ENCODE measurements around the gene PIP4K2A.
"Not testable (repeated sequence)": the region's sequence is repeated elsewhere in the genome, so short reads cannot be mapped to it uniquely, and the experiment has no call there.

The PIP4K2A gene

DNA sequence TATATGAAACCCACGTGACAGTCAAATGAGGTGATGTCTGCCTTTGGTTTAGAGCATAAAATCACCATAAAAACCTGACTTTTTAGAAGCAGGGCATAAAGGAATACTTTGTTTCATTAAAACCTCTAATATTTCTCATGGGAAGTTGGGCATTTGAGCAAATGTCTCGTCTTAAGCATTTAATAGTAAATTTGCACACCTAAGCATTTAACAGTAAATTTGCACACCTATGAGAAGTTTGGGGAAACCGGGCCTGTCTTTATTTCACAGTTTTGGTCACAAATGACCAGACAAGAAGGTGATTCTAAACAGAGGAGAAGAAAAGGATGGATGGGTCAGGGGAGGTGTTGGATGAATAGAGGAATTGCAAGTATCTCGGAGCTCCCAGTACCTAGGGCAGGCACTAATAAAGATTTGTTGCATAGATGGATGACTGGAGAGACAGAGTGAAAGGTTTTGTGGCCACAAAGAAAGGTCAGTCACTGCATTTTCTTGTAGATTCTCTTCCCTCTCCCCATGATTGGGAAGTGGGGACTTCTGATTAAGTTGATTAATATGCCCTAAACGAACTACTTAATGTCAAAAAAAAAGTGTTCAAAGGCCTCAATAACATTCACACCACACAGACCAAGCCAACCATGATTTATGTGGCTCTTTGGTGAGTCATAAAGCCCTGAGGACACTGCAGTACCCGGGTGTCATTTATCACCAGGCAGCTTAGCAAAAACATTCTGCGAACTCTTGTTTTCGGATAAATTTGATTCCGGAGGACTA, 210.9 kb downstream of the PIP4K2A start:
- H3K9me3 Mint-ChIP-seq, result no peaks in the 10 kb centered on the region
- peaks cover 12% of the 10 kb centered on the region for H3K4me1 Mint-ChIP-seq
- no peaks in the 10 kb centered on the region for H3K27me3 Mint-ChIP-seq
- peaks cover 1% of the 10 kb centered on the region for H3K36me3 Mint-ChIP-seq
- no peak for ATAC-seq (ENCODE audit: low read depth)
- H3K4me3 Mint-ChIP-seq, result no peak overlapping the region
- no peak overlapping the region for H3K27ac Mint-ChIP-seq
- no peak for DNase-seq (ENCODE audit: low spot score in 2 of 2)

DNA sequence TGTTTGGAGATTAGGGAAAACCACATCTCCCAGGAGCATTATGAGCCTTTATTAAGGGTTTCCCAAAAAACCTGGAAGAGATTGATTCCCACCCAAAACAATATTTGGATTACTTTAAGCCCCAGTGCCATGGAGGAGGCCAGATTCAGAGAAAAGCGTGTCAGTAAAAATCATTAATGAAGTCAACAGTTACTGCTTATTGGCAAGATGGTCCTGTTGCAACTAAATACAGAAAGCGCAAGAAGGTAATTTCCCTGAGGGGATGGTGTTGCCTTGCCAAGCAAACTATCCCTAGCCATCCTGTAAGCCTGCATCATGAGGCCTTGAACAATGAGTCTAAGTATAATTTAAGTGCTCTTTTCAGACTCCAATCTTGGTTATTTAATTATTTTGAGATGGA, 212.5 kb downstream of the PIP4K2A start:
- H3K36me3 Mint-ChIP-seq, result no peaks in the 10 kb centered on the region
- no peak overlapping the region for H3K4me3 Mint-ChIP-seq
- peaks cover 3% of the 10 kb centered on the region for H3K27me3 Mint-ChIP-seq
- no peaks in the 10 kb centered on the region for H3K9me3 Mint-ChIP-seq
- no peak overlapping the region for H3K27ac Mint-ChIP-seq
- DNase-seq (ENCODE audit: low spot score in 2 of 2) (no peak), ATAC-seq (ENCODE audit: low read depth) (no peak)
- H3K4me1 Mint-ChIP-seq, result peaks cover 10% of the 10 kb centered on the region

DNA sequence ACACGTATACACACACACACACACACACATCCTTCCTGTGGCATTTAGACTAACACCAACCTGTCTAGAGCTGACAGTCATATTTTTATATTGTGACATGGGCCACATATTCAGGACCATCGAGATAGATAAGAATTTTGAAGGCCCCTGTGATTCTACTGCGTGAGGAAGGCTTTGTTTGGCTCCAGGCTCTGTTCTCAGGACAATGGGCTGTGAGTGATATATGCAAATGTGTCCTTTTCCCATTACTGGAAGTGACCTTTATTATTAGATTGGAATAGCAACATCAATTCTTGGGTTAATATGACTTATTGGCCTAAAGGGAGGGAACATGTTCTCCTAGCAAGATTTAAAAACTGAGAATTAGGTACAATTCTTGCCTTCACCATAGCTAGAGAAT, 213.0 kb downstream of the PIP4K2A start:
- Mint-ChIP-seq H3K9me3 (no peaks in the 10 kb centered on the region), H3K27ac (no peak overlapping the region), H3K4me3 (no peak overlapping the region), H3K36me3 (no peaks in the 10 kb centered on the region), H3K4me1 (peaks cover 9% of the 10 kb centered on the region), H3K27me3 (peaks cover 3% of the 10 kb centered on the region)
- DNase-seq (ENCODE audit: low spot score in 2 of 2) (no peak), ATAC-seq (ENCODE audit: low read depth) (no peak)

DNA sequence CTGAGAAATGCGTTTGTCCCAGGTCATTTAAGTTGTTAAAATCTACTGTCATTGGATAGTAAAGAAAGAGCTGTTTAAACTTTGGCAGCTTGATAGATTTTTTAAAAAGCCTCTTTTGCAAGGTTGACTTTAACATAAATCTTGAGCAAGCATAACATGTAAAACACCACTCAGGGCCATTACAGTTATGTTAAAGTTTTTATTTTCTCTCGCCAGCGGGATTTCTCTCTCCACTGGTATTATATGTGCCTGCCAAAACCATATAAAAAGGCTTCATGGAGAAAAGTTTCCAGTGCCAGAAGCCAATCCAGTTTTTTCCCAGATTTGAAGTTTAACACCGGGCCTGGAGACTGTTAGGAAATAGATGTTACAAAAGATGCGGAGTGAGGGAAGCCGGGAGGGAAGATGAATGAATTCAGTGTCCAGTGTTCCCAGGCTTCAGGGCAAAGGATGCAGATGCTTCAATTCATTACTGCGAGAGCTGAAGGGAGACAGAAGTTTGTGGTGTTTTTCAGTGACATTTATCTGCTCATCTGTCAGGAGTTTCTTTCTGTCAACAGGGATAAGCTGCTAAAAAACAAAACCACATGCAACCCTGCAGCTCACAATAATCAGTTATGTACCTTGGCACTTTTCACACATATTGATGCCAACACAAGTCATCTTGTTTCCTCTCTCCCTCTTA, 213.6 kb downstream of the PIP4K2A start:
- Mint-ChIP-seq H3K9me3 (no peaks in the 10 kb centered on the region), H3K27ac (no peak overlapping the region), H3K4me3 (no peak overlapping the region), H3K27me3 (peaks cover 3% of the 10 kb centered on the region), H3K36me3 (no peaks in the 10 kb centered on the region), H3K4me1 (peaks cover 4% of the 10 kb centered on the region)
- DNase-seq (ENCODE audit: low spot score in 2 of 2) (no peak), ATAC-seq (ENCODE audit: low read depth) (no peak)

DNA sequence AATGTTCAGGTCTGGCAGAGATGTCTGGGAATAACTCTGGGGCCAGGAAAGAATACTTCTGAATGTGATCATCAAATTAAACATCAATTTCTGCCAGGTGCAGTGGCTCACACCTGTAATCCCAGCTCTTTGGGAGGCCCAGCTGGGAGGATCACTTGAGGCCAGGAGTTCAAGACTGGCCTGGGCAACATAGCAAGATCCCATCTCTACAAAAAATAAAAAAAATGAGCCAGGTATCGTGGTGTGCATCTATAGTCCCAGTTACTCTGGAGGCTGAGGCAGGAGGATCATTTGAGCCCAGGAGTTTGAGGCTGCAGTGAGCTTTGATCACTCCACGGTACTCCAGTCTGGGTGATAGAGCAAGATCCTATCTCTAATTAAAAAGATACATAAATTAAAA, 214.4 kb downstream of the PIP4K2A start:
- not testable (repeated sequence) for DNase-seq (ENCODE audit: low spot score in 2 of 2); H3K27ac Mint-ChIP-seq; H3K4me3 Mint-ChIP-seq; ATAC-seq (ENCODE audit: low read depth); H3K36me3 Mint-ChIP-seq; H3K27me3 Mint-ChIP-seq; H3K9me3 Mint-ChIP-seq; H3K4me1 Mint-ChIP-seq

DNA sequence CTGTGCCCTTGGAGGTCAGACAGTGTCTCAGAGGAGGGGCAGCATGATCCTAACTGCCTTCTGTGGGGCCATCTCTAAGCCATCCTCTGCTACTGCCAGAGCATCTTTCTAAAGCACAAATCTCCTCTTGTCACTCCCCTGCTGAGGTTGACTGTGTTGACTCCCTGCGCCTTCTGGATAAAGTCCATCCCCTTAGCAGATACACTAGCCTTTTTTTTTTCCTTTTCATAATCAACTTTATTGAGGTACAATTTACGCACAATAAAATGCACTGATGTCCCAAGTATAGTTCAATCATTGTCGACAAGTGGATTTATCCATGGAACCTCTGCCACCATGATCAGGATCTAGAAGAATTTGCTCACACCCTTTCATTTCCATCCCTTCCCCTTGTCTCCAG, 219.0 kb downstream of the PIP4K2A start:
- Mint-ChIP-seq H3K36me3 (no peaks in the 10 kb centered on the region), H3K4me3 (no peak overlapping the region), H3K27ac (no peak overlapping the region), H3K27me3 (peaks cover 6% of the 10 kb centered on the region), H3K4me1 (peaks cover 11% of the 10 kb centered on the region), H3K9me3 (no peaks in the 10 kb centered on the region)
- DNase-seq (ENCODE audit: low spot score in 2 of 2), result no peak
- no peak for ATAC-seq (ENCODE audit: low read depth)

DNA sequence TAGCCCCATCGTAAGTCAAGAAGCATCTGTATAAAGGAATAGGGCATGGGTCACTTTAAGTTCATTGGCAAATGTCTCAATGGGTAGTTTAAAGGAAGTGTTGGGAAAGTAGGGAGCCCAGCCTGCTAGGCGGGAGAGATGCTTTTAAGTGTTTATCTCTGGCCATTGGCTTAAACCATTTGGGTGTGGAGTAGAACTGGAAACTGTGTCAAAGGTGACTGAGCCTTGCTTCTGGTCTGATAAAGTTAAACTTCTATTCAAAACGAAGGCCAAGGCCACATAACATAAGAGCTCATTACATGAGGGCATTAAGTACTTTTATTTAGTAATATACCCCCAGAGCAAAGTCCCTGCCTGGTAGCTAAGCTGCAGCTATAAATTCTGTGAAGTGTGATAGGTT, 220.4 kb downstream of the PIP4K2A start:
- H3K4me1 Mint-ChIP-seq, result peaks cover 15% of the 10 kb centered on the region
- H3K9me3 Mint-ChIP-seq, result no peaks in the 10 kb centered on the region
- no peak overlapping the region for H3K4me3 Mint-ChIP-seq
- peaks cover 6% of the 10 kb centered on the region for H3K27me3 Mint-ChIP-seq
- no peaks in the 10 kb centered on the region for H3K36me3 Mint-ChIP-seq
- DNase-seq (ENCODE audit: low spot score in 2 of 2) (no peak), ATAC-seq (ENCODE audit: low read depth) (no peak)
- no peak overlapping the region for H3K27ac Mint-ChIP-seq

DNA sequence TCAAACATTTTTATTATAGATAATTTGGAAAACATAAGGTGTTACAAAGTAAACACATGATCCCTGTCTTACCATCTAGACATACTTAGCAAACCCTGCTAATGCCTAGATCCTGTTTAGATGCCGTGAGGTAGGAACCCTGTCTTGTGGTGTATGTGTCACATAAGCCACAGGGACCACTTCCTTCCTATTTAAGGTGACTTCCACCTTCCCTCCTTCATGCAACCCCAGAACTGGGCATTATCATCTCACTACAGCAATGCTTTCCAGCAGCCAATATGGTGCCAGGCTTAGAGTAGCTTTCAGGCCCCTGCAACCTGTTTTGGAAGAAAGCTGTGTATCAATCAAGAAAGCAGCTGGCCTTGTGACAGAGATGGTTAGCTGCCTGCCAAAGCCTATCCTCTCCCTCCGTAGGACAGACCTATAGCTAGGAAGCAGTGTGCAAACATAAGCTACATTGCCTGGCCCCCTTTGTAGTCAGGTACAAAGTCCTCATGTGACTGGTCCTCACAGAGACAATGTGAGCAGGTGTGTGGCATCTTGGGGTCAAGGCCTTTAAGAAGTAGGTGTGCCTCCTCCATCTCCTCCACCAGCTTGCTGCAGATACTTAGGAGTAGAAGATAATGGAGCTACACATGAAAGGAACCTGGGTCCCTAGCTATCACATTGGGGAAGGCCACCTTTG, 222.3 kb downstream of the PIP4K2A start:
- ATAC-seq (ENCODE audit: low read depth), result peak; percentile 66
- H3K36me3 Mint-ChIP-seq, result no peaks in the 10 kb centered on the region
- H3K9me3 Mint-ChIP-seq, result no peaks in the 10 kb centered on the region
- H3K27ac Mint-ChIP-seq, result no peak overlapping the region
- no peak for DNase-seq (ENCODE audit: low spot score in 2 of 2)
- H3K4me1 Mint-ChIP-seq, result peaks cover 17% of the 10 kb centered on the region
- H3K27me3 Mint-ChIP-seq, result peaks cover 3% of the 10 kb centered on the region
- H3K4me3 Mint-ChIP-seq, result no peak overlapping the region

DNA sequence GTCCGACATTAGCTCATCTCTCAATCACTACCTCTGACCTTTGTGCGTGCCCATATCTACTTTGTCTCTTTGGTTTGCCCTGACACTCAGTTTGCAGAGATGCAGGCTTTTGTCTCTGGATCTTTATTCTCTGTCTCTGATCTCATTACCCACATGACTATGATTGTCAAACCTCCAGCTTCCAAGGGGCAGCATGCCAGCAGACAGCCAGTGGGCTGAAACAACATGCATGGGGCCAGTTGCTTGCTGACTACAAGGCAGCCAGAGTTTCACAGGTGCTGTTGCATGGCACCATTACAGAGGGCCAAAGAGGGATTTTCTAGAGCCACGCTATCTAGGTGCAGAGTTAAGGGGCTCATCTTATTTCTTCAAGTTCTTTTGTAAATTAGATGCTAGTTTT, 222.9 kb downstream of the PIP4K2A start:
- no peaks in the 10 kb centered on the region for H3K36me3 Mint-ChIP-seq
- peaks cover 3% of the 10 kb centered on the region for H3K27me3 Mint-ChIP-seq
- no peak overlapping the region for H3K27ac Mint-ChIP-seq
- no peak for ATAC-seq (ENCODE audit: low read depth)
- no peak for DNase-seq (ENCODE audit: low spot score in 2 of 2)
- H3K4me3 Mint-ChIP-seq, result no peak overlapping the region
- H3K9me3 Mint-ChIP-seq, result no peaks in the 10 kb centered on the region
- H3K4me1 Mint-ChIP-seq, result peaks cover 17% of the 10 kb centered on the region

DNA sequence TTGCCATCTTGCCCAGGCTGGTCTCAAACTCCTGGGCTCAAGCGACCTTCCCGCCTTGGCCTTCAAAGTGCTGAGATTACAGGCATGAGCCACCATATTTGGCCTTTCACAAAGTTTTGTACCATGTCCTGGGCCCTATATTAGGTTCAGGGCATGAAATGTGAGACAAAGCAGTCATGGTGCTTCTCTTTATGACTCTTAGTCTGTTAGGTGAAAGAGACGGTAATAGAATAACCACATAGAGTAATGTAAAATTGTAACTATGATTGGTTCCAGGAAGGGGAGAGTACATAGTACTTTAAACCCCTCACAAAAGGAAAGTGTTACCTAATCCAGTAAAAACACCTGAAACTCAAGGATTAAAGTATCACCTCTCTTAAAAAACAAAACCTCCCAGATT, 224.4 kb downstream of the PIP4K2A start:
- ATAC-seq (ENCODE audit: low read depth), result no peak
- H3K27ac Mint-ChIP-seq, result no peak overlapping the region
- peaks cover 3% of the 10 kb centered on the region for H3K27me3 Mint-ChIP-seq
- no peaks in the 10 kb centered on the region for H3K9me3 Mint-ChIP-seq
- no peaks in the 10 kb centered on the region for H3K36me3 Mint-ChIP-seq
- H3K4me3 Mint-ChIP-seq, result no peak overlapping the region
- peaks cover 17% of the 10 kb centered on the region for H3K4me1 Mint-ChIP-seq
- no peak for DNase-seq (ENCODE audit: low spot score in 2 of 2)

DNA sequence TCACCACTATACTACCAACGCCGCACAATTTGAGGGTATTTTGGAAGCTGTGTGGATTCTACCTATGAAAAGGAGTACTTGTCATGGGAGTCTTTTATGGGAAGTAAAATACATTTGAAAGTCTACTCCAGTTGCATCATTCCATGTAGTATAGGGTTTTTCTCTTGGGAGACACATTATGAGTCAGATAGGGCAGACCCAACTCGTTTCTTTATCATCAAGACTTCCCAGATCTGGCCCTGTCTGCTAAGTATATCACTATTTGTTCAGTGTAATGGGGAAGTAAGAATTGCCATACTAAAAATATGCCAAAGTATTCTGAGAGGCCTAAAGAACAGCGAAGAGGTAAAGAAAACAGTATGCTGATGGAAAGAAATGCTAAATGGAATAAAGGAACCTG, 224.9 kb downstream of the PIP4K2A start:
- Mint-ChIP-seq H3K27me3 (peaks cover 1% of the 10 kb centered on the region), H3K4me3 (no peak overlapping the region), H3K9me3 (no peaks in the 10 kb centered on the region), H3K36me3 (no peaks in the 10 kb centered on the region), H3K4me1 (peaks cover 17% of the 10 kb centered on the region), H3K27ac (no peak overlapping the region)
- ATAC-seq (ENCODE audit: low read depth), result no peak
- no peak for DNase-seq (ENCODE audit: low spot score in 2 of 2)

DNA sequence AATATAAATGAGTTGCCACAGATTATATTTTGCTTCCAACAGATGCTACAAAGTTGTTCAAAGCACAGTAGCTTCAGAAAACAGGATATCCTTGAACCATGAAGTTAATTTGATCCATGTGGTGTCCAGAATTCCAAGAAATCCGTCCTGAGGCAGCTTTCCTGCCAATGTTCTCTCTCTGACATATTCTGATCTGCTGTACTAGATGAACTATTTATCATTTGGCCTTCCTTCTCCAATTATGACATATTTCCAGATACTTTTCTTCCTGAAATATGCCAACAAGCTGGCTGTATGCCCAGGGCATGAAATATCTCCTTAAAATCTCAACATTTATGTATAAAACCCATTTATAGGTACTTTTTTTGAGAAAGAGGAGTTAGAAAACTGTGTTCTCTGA, 227.9 kb downstream of the PIP4K2A start:
- Mint-ChIP-seq H3K4me3 (no peak overlapping the region), H3K4me1 (peaks cover 13% of the 10 kb centered on the region), H3K27ac (no peak overlapping the region), H3K36me3 (no peaks in the 10 kb centered on the region), H3K9me3 (no peaks in the 10 kb centered on the region), H3K27me3 (peaks cover 1% of the 10 kb centered on the region)
- no peak for ATAC-seq (ENCODE audit: low read depth)
- no peak for DNase-seq (ENCODE audit: low spot score in 2 of 2)

All from memory B cell (primary cell).